EL (cell line): ENCODE results near the gene PLEK.
"Not testable (repeated sequence)": the region's sequence is repeated elsewhere in the genome, so short reads cannot be mapped to it uniquely, and the experiment has no call there.

Experiments
- DNase-seq: peaks from one replicate; pipeline ENCODE4 v3.0.0-alpha.2; 2016

The PLEK gene

DNA sequence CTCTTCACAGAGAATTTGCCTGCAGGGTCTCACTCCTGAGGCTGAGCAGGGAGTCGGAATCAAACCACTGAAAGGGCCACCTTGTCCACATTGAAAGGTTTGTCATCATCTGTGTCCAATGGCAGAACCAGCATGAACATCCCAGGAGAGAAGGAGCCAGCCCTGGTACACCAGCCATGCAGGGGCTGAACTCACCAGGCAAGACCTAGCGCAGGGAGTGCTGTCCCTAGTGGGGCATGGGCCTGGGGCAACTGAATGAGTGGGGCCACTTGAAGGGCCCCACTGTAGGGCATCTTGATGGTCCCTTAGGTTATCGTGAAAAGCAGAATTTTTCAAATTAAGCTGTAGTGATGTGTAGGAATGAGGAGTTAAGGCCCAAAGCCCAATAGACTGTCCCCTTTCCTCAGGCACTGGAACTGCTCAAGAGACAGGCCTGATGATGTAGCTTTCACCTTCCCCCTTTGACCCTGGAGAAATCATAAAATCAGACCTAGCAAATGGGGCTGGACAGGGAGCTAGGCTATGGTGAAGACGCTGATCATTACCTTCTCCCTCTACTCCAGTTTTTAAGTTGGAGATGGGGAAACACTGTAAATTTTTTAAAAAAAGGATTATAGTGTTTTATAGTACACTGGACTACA lies 8.4 kb upstream of the PLEK start:
- DNase-seq: no peak

DNA sequence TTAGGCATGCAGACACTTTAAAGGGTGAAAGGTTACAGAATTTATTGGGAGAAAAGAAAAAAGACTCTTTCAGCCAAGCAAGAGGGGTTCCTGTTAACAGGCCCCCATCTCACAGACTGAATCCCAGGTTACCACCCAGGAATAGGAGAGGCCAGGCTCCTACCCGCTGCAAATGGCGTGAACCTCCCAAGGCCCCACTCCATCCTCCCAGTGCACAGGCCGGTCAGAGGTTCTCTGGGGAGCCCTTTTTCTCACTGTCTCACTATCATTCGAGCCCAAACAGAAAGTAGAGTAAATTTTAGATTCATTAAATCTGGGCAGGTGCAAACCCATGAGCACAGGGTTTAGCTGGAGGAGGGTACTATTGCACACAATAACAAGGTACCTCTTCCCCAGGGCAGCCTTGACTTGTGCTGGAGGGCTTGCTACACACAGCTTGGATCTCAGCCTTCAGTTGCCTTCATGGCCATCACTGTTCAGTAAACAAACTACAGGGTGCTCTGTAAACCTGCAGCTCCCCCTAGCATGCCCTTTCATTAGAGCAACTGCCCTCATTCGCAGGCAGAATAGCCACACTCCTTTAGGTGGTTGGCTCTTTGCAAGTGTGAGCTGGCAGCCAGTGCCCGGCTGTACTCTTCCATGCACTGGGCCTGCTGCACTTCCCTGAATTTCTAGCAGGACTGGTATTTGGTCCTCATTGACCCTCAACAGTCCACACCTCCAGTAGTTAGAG lies 7.3 kb upstream of the PLEK start:
- DNase-seq: peak; percentile 66

DNA sequence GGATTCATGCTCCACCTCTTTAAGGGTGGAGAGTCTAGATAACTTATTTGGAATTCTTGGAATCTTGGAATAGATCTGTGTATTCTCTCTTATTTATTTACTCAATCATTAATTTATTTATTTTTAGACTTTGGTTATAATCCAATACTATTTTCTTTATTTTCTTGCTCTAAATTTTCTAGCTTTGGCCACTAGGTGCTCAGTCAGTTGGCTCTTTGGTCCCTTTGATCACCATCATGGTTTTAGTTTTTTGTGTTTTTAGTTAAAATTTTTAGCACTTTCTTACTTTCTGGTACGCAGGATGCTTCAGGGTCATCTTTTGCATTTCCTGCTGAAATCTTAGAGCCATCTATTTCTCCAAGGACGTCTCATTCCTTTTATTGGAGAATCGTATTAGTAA lies 5.2 kb upstream of the PLEK start:
- no peak for DNase-seq

DNA sequence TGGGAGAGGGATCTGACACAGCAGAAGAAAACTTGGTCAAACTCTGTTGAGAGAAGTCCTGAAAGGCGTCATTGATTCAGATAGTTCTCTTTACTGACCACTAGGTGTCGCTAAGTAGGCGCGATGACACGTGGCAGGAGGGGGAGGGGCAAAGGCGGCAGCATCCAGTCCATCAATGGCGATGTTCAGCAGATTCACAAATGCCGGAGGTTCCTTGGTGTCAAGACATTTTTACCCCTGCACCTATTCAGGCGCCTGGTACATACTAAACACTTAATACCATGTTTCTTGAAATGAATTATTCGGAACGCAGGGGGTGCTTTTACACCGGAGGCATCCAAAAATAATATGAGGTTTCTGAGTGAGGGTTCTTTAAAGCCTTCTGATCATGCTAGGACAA lies 3.0 kb upstream of the PLEK start:
- peak; percentile 57 for DNase-seq

DNA sequence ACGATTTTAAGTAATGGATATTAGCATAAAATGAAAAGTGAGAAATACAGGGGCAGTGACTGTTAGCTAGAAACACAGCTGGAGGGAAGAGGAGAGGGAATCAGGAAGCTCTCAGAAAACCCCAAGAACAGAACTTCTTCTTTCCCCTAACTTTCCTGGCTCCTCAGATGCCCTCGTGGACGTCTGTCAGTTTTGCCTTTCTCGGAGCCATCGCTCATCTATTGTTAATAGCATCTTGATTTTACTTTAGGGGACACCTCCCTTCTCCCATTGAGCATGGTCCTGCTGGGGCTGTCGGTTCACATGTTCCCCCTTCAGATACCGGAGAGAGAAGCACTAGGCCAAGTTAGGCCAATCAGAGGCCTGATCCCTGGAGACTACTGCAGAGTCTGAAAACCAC lies 2.3 kb upstream of the PLEK start:
- DNase-seq: no peak

DNA sequence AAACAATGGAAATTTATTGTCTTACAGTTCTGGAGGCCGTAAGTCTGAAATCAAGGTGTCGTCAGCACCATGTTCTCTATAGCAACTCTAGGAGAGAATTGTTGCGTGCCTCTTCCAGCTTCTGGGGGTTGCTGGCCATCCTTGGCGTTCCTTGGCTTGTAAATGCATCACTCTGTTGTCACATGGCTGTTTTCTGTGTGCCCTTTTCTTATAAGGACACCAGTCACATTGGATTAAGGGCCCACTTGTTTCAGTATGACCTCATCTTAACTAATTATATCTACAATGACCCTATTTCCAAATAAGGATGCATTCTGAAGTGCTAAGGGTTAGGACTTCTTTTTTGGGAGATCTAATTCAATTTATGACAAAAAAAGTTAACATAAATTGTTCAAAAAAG lies 1.4 kb upstream of the PLEK start:
- DNase-seq: no peak

DNA sequence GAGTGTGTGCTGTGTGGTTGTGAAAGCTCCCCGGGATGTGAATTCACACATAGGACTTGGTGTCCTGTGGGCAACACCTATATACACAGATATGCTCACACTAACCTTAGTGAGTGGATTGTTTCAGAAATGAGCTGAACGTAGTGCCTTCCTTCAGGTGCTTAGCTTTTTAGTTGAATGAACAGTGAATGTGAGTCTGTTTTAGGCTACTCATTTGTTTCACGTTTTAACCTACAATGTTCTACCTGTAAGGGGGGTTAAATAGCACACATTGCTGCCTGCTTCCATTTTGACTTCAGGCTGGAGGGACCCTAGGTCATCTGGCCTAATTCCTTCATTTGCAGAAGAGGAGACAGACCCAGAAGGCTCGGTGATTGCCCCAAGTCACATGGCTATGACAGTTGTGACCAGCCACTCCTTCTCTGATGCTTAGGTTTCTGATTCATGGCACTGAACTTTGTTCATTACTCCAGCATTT lies 1.0 kb downstream of the PLEK start:
- no peak for DNase-seq

DNA sequence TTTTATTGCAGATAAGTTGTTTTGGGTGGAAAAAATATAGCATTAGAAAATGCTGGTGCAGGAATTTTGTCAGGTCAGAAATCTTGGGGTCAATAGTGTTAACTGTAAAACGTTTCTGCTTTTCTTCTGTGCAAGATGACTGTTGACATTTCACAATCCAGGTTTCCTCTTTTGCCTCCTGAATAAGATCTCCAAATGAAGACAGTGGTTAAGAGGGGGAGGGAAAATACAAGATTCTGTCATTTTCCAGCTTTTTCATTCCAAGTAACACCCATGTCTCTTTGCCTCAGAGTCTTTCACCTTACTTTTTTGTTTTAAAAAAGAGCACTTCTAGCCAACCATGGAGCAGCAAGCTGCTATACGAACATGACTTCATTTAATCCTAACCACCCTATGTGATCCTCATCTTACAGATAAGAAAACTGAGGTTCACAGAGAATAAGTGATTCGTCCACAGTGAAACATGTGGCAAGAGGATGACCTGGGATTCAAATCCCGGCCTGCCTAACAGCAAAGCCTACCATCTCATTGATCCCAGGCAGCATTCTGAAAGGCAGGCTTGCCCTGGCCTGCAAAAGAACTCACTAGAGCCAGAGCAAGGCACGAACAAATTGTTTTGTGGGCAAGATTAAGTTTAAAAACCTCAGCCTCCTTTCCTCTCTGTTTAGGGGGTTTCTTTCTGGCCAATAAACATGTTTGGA lies 3.0 kb downstream of the PLEK start:
- DNase-seq: no peak

DNA sequence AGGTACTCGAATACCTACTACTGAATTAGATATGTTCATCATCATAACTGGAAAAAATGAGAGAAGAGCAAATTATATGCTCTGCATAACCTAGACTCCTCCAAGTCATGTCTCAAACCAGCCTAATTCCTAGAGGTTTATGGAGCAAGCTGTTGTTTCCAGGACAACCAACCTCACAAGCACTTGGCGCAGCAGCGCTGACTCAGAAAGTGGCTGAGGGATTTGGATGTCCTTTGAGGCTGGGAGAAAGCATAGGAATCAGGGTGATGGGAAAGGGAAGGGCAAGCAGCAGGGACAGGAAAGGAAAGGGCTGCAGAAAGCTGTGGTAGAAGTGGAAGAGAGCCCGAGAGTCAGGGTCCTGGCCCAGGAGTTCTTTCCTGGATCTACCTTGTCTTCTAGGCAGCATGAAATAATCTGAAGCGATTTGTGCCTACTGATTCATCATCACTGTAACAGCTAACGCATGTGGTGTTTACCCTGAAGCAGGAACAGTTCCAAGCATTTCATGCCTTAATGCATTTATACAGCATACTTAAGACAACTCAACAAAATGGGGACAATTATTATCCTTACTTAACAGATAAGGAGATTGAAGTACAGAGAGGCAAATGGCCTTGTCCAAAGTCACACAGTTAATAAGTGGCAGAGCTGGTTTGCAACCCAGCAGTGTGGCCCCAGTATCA lies 3.7 kb downstream of the PLEK start:
- peak; percentile 72 for DNase-seq

DNA sequence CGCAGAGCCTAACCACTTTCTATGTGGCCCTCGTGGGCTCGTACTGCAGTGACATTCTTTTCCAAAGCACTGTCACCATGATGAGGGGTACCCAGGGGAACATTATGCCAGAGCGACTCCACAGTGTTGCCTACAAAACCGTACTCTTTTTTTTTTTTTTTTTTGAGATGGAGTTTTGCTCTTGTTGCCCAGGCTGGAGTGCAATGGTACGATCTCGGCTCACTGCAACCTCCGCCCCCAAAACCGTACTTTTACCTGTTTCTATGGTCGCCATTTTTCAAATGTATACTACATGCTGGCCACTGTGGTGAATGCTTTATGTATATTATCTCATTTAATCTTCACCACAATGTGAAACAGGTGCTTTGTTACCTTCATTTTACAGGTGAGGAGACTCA lies 4.3 kb downstream of the PLEK start:
- no peak for DNase-seq

DNA sequence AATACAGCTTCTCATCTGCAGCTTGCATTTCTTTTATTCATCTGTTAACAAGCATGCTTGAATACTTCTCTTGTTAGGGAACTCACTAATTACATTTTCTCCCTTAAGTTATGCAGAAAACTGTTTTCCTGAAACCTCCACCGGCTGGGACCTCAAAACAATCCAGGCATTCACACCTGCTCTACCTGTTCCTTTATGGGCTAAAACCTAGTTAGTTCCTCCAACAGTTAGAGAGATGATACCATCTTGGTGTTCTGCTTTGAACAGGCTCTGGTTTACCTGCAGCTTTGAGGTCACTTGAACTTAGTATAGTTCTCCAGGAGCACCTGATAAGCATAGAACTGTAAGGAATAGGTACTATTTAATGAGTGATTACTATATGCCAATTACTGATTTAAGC lies 6.1 kb downstream of the PLEK start:
- DNase-seq: no peak

DNA sequence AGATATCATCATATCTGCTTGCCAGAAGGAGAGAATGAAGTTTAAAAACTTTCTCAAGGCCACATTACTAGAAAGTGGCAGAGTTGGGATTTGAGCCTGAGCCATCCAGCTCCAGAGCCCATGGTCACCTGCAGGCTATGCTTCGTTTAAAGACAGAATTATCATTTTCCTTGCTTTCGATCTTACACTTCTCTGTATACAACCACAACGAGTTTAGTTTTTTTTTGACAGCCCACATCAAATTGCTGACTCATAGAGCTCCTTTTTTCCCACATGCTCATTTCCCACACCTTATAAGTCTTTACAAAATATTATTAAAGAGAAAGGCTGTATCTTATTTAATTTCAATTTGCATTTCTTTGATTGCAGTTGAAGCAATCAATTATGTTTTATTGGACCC lies 6.5 kb downstream of the PLEK start:
- DNase-seq: no peak

DNA sequence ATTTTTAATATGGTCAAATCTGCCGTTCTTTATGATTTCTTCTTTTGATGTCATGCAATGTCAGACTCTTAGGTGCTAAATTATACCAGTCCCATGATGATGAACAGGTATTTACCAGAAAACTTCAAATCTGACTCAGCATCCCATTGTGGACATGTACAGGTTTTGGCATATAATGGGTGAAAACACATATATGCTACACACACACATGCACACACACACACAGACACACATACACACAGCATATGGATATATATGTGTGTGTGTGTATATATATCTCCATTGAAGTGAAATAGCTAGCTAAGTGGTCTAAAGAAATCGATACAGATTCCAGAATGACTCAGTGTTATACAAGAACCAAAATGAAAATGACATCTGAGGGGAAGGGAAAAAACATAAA lies 7.4 kb downstream of the PLEK start:
- no peak for DNase-seq

DNA sequence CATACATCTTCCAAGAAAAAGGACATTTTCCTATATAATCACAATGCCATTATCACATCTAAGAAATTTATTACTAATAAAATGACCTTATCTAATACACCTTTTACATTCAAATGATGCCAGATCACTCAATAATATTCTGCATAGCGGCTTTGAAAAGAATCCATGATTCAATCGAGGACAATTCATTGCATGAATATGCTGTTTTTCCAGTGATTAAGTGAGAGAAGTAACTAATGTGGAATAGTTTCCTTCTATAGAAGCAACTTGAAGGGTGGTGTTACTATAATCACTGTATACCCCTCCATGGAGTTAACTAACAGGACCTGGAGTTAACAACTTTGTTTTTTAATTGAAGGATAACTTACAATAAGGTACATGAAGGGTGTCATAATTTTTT lies 9.1 kb downstream of the PLEK start:
- DNase-seq: no peak

DNA sequence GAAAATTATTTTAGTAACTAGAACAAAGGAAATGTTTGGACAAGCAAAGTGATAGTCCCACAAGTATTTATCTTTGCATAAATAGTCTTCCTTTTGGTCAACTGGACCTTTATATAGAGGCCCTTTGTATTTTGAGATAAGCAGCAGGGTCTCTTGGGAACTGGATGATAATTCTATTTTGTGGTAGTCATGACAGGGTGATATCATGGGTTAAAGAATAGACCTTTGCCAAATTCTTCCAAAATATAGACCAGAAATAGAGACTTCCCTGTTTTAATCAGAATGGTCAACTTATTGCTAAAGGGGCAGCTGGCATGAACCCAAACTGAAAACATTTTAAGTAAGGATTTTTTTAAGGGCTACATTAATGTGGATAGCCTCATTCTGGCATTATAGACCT lies 10.5 kb downstream of the PLEK start:
- no peak for DNase-seq

DNA sequence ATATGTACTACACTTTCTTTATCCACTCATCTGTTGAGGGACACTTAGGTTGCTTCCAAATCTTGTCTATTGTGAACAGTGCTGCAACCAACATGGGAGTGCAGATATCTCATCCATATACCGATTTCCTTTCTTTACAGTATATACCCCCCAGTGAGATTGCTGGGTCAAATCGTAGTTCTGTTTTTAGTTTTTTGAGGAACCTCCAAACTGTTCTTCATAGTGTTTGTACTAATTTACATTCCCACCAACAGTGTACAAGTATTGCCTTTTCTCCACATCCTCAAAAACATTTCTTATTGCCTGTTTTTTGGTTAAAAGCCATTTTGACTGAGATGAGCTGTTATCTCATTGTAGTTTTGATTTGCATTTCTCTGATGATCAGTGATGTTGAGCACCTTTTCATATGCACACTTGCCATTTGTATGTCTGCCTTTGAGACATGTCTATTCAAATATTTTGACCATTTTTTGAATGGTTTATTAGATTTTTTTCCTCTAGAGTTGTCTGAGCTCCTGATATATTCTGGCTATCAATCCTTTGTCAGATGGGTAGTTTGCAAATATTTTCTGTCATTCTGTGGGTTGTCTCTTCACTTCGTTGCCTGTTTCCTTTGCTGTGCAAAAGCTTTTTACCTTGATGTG lies 12.2 kb downstream of the PLEK start:
- no peak for DNase-seq

DNA sequence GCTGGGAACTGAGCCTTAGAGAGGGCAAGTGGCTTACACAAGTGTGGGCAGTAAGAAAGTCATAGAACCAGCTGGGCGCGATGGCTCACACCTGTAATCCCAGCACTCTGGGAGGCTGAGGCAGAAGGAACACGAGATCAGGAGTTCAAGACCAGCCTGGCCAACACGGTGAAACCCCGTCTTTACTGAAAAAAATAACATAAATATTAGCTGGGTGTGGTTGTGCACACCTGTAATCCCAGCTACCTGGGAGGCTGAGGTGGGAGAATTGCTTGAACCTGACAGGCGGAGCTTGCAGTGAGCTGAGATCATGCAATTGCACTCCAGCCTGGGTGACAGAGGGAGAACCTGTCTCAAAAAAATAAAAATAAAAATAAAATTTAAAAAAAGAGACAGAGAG lies 13.7 kb downstream of the PLEK start:
- not testable (repeated sequence) for DNase-seq

DNA sequence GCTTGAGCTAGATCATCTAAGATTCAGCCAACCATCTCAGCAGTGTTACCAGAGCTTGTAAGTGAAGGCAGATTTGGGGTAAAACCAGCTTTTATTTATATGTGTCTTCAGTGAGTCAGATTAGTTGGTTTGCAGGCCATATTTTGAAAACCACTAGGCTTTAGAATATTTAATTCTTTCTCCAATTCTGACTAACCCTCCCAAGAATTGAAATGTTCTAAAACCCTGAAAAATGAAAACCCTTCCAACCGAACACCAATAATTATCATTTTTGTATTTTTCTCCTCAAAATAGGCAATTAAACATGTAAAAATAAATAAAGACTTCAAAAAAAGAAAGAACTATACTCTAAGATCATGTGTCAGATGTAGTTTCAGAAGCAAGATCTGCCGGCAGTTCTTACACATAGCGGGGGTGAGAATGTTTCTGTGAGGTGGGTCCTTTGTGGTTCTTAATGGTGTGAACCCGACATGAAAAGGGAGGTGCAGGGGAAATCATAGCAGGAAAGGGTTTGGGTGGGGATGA lies 14.2 kb downstream of the PLEK start:
- no peak for DNase-seq

DNA sequence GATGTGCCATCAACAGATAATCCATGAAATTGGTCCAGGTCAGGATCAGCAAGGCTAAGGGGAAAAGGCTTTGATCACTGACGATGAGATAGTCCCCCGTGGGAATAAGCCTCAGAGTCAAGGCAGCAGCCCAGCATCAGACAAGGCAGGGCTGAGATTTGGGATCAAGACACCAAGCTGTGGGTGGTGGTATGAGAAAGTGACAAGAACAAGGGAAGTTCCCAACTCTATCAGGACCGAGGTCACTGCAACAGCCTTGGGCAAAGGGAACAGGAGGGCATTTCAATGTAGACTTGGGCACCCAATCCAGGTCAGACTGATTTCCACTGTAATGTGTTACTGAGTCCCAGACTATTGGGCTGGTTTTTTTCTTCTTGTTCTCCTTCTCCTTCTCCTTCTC lies 18.7 kb downstream of the PLEK start:
- DNase-seq: no peak

DNA sequence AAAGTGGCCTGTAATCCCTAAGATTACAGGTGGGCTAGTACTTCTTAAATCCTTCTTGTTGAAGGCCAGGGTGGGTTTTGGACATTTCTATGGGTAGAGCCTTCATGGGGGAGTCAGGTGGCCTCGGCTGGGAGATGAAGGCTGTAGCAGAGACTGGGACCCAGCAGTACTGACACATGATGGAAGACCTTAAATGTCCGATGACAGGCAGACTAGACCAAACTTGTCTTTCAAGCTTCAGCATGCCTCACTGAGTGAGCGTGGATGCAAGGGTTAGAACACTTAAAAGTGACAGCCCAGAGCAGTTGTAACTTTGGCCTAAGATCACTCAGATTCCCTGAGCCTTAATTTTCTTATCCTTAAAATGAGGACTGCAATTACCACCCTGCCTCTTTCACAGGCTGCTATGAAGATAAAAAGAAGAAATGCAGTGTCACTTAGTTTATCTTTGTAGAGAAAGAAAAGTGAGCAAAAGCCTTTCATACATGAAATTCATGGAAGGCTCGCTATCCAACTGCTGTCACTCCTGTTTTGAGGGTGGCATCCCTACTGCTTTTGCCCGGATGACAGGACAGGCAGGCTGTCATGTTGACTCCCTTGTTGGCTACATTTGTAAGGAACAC lies 19.5 kb downstream of the PLEK start:
- DNase-seq: no peak

DNA sequence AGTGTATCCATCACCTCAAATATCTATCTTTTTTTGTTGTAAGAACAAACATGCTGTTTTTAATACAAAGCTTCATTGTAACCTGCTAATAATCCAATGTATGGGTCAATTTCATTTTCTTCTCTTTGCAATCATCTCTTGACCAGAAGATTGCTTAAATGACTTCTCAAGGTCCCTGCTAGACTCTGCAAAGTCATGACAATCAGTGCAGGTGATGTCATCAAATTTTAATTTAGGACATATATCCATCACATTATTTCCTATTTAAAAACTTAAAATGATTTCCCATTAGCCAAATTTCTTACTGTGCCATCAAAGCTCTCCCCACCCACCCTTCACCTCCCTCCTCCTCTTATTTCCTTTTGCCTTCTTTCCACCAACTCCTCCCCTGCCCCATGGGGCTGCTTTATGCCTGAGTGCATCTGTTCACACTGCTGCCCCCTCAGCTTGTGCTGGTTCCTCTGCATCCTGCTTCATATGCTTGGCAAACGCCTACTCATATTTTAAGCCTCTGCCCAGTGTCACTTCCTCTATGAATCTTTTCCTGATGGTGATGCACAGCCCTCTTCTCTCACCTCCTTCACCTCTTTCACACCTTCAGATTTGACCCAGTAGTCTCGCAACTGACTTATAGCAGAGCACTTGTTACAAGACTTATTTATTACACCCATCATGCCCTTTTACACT lies 20.3 kb downstream of the PLEK start:
- no peak for DNase-seq

DNA sequence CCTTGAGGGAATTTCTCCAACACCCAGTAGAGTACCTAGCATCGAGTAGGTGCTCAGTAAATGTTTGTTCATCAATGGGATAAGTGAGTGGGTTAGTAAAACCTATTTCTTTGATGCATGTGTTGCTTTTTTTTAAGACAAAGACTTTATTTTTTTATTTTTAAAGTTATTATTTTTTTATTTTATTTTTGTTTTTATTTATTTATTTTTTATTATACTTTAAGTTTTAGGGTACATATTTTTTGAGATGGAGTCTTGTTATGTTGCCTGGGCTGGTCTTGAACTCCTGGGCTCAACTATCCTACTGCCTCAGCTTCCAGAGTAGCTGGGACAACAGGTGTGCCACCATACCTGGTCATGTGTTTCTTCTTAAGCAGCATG lies 20.8 kb downstream of the PLEK start:
- no peak for DNase-seq
